Muscle of arm (tissue), 12 donors: ENCODE results near the gene C2CD3. TPM values are rescaled to one million over a fixed set of nuclear protein-coding genes. Genes with fewer than 3 reads are reported as not detected.
A peak's percentile ranks its signal among the peaks of the same experiment; 100 is the strongest.

Source experiments
- DNase-seq: peaks from one replicate; pipeline ENCODE4 v3.0.0-alpha.2; 2013
- polyA plus RNA-seq, 12 donors: library from polyadenylated mRNA; unstranded; fragments of 120-200 nt; gene quantifications; one replicate each; pipeline ENCODE4 v1.2.1, GENCODE V29; 2013; ENCODE audit not compliant: insufficient read length in 12 of 12

Gene C2CD3
- polyA plus RNA-seq, 12 donors = 18.1 to 32.7 (median 20.1) TPM; not detected in 1

- DNase-seq = no peak
Observed at GRCh38 chr11:74022546-74022945, 148.3 kb downstream of the C2CD3 start.

- no peak for DNase-seq
Observed at GRCh38 chr11:74021998-74022397, 148.8 kb downstream of the C2CD3 start.

- DNase-seq = no peak
Observed at GRCh38 chr11:74020539-74020938, 150.3 kb downstream of the C2CD3 start.

GRCh38 chr11:74019860-74020259 is 150.9 kb downstream of the C2CD3 start:
- no peak for DNase-seq

- DNase-seq = no peak
Observed at GRCh38 chr11:74019104-74019738, 151.6 kb downstream of the C2CD3 start.

GRCh38 chr11:74018331-74019005 is 152.3 kb downstream of the C2CD3 start:
- peak; percentile 41 for DNase-seq

- DNase-seq = no peak
Observed at GRCh38 chr11:74017631-74018030, 153.2 kb downstream of the C2CD3 start.

GRCh38 chr11:74015919-74016684 is 154.7 kb downstream of the C2CD3 start:
- DNase-seq = no peak

GRCh38 chr11:74014880-74015279 is 155.9 kb downstream of the C2CD3 start:
- no peak for DNase-seq

GRCh38 chr11:74013141-74013540 is 157.7 kb downstream of the C2CD3 start:
- DNase-seq = no peak

- no peak for DNase-seq
Observed at GRCh38 chr11:74012074-74012809, 158.6 kb downstream of the C2CD3 start.

- DNase-seq = no peak
Observed at GRCh38 chr11:74011360-74012073, 159.3 kb downstream of the C2CD3 start.

GRCh38 chr11:74010306-74011300 is 160.2 kb downstream of the C2CD3 start:
- no peak for DNase-seq

- no peak for DNase-seq
Observed at GRCh38 chr11:74009675-74010305, 161.0 kb downstream of the C2CD3 start.

- DNase-seq = no peak
Observed at GRCh38 chr11:74009230-74009547, 161.6 kb downstream of the C2CD3 start.

GRCh38 chr11:74008373-74009229 is 162.2 kb downstream of the C2CD3 start, which contains the start of gene UCP3:
Gene UCP3 (minus strand): TSS chr11:74009085. CDS start chr11:74007042, 2,043 bp downstream.
- no peak for DNase-seq

GRCh38 chr11:74007691-74008372 is 163.0 kb downstream of the C2CD3 start:
- DNase-seq = no peak

GRCh38 chr11:74006743-74007304 is 164.0 kb downstream of the C2CD3 start:
- DNase-seq = no peak
